ENCODE results near the gene BPIFB3.

Gene BPIFB3

DNA sequence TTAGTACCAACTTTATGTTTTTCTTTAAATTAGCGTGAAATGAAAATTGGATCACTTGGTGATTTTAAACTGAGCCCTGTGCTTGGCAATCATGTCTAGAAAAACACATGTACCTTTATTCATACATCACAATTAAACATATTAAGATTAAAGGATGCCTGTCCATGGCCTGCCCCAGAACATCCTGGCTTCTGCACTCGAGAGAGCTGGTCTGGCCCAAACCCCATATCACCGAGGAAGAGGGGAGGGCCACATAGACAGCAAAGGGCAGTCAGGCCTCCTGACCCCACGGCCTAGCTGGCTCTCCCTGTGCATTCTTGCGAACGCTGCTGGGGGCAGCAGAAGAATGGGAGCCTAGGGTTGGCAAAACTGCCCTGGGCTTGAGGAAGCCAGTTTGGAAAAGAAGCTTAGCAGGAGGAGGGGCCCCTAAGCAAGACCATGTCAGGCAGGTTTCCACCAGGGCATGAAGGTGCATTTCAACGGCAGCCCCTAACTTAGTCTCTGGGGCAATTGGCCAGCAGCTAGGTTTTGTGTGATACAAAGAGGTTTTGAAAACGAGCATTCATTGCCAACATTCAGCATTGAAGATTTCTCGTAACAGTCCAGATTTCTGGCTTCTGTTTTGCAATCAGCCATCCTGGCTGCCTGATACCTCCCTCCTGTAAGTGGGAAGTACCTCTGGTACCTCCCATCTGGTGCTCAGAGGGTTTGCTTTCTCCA, 8.6 kb downstream of the BPIFB3 start:
- H3K27me3 ChIP-seq (ENCODE audit: insufficient read depth, low read length), result no peaks in the 10 kb centered on the region
- no peaks in the 10 kb centered on the region for H3K4me1 ChIP-seq (ENCODE audit: insufficient read depth, low read length)
- no peak overlapping the region for H3K4me3 ChIP-seq (ENCODE audit: low read length)
- no peak overlapping the region for H3K27ac ChIP-seq (ENCODE audit: low read length)
- H3K9me3 ChIP-seq (ENCODE audit: insufficient read depth, low read depth, low read length), result no peaks in the 10 kb centered on the region
- H3K36me3 ChIP-seq (ENCODE audit: insufficient read depth, low read depth, low read length), result no peaks in the 10 kb centered on the region
- H3K9ac ChIP-seq (ENCODE audit: low read depth, low read length), result no peak overlapping the region; the same call in 1 of the 2 replicates

DNA sequence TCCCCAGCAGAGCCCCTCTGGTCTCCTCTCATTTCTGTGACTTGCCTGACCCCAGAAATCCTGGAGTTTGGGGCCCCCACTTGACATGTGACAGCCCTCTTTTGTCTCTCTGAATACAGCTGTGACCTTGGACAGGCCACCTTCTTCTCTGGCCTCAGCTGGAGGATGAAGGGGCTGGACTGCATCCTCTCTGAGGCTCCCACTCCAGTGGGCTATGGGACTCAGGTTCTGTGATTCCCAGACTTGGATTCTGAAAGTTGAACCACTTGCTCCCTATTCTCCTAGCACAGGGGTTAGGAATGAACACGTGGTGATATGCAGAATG, 9.1 kb downstream of the BPIFB3 start:
- no peak overlapping the region for H3K27ac ChIP-seq (ENCODE audit: low read length)
- H3K4me3 ChIP-seq (ENCODE audit: low read length), result no peak overlapping the region
- H3K36me3 ChIP-seq (ENCODE audit: insufficient read depth, low read depth, low read length), result no peaks in the 10 kb centered on the region
- H3K9ac ChIP-seq (ENCODE audit: low read depth, low read length), result no peak overlapping the region
- no peaks in the 10 kb centered on the region for H3K4me1 ChIP-seq (ENCODE audit: insufficient read depth, low read length)
- H3K27me3 ChIP-seq (ENCODE audit: insufficient read depth, low read length), result no peaks in the 10 kb centered on the region
- no peaks in the 10 kb centered on the region for H3K9me3 ChIP-seq (ENCODE audit: insufficient read depth, low read depth, low read length)

DNA sequence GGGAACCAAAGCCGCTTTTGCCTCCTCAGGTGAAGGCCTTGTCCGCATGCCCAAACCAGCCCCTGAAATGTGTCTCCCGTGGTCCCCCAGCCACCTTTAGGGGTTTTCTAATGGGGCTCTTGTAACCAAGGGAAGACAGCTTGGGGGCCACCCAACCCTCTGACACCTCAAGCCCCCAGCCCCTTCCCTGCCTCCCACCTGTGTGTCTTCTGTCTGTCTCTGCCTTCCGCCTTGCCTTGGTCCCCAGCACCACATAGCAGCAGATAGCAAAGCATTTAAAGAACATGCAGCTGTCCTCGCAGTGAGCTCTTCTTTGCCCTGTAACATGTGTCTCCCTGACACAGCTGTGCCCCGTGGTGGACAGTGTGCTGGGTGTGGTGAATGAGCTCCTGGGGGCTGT, 9.6 kb downstream of the BPIFB3 start:
- Histone ChIP-seq H3K27me3 (ENCODE audit: insufficient read depth, low read length) (no peaks in the 10 kb centered on the region), H3K27ac (ENCODE audit: low read length) (no peak overlapping the region), H3K4me3 (ENCODE audit: low read length) (no peak overlapping the region), H3K9me3 (ENCODE audit: insufficient read depth, low read depth, low read length) (no peaks in the 10 kb centered on the region), H3K4me1 (ENCODE audit: insufficient read depth, low read length) (no peaks in the 10 kb centered on the region), H3K36me3 (ENCODE audit: insufficient read depth, low read depth, low read length) (no peaks in the 10 kb centered on the region), H3K9ac (ENCODE audit: low read depth, low read length) (no peak overlapping the region)

DNA sequence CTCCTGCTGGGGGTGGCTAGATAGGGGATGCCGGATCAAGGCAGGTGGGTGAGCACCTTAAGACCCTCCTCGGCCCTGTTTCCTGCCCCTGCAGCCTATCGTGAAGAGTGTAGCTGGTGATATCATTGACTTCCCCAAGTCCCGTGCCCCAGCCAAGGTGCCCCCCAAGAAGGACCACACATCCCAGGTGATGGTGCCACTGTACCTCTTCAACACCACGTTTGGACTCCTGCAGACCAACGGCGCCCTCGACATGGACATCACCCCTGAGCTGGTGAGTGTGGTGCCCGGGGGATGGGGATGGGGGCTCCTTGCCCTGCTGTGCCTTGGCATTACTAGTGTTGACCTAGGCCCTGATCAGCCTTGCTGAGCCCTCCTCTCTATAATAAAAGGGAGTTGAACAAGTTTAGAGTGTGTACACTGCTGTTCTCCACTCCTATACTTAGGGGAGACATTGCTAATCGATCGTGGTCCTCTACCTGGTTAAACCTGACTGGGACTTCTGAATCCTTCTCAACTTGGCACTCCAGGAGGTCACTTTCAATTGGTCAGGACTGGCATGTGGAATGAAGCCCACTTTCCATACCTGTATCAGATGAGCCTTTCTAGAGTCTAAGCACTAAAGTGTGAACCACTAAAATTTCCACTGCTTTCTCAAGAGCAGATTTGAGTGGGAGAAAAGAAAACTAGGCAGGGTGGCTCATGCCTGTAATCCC, 11.0 kb downstream of the BPIFB3 start:
- Histone ChIP-seq H3K9ac (ENCODE audit: low read depth, low read length) (no peak overlapping the region), H3K27ac (ENCODE audit: low read length) (no peak overlapping the region), H3K36me3 (ENCODE audit: insufficient read depth, low read depth, low read length) (no peaks in the 10 kb centered on the region), H3K4me3 (ENCODE audit: low read length) (no peak overlapping the region), H3K9me3 (ENCODE audit: insufficient read depth, low read depth, low read length) (no peaks in the 10 kb centered on the region), H3K27me3 (ENCODE audit: insufficient read depth, low read length) (no peaks in the 10 kb centered on the region), H3K4me1 (ENCODE audit: insufficient read depth, low read length) (no peaks in the 10 kb centered on the region)

DNA sequence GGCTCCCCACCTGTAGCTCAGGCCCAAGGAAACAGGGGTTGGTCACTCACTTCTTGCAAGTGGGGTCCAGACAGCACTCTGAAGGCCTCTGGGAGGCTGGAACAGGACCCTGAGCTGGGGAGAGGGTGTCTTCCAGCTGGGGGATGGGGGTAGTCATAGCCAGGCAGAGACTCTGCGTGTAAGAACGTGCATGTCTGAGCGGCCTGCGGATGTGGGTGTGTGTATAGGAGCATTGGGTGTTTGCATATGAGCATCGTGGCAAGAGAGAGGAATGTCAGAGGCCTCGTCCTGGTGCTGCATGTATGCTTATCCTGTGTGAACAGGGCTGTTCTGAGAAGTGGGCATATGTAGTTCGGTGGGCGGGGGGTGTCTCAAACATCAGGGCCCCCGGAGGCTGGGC, 12.1 kb downstream of the BPIFB3 start:
- H3K9me3 ChIP-seq (ENCODE audit: insufficient read depth, low read depth, low read length), result no peaks in the 10 kb centered on the region
- H3K4me1 ChIP-seq (ENCODE audit: insufficient read depth, low read length), result no peaks in the 10 kb centered on the region
- H3K9ac ChIP-seq (ENCODE audit: low read depth, low read length), result no peak overlapping the region
- no peaks in the 10 kb centered on the region for H3K36me3 ChIP-seq (ENCODE audit: insufficient read depth, low read depth, low read length)
- H3K4me3 ChIP-seq (ENCODE audit: low read length), result no peak overlapping the region
- H3K27me3 ChIP-seq (ENCODE audit: insufficient read depth, low read length), result no peaks in the 10 kb centered on the region
- no peak overlapping the region for H3K27ac ChIP-seq (ENCODE audit: low read length)

DNA sequence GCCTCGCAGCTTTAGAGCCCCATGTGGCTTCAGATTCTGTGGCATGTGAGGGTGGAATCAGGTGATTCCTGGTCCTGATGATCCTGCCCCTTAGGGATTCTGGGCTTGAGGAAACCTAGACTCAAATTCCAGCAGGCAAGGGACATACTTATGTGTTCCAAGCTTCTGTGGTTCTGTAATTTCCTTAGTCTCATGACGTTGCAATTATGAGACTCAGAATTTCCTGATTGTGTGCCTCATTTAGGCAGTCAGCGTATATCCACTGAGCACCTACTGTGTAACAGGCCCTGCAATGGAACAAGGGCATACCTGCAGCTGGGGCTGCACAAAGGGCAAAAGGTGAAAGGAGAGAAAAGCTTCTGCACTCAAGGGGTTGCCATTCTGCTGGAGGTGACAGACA, 14.1 kb downstream of the BPIFB3 start:
- Histone ChIP-seq H3K4me3 (ENCODE audit: low read length) (no peak overlapping the region), H3K36me3 (ENCODE audit: insufficient read depth, low read depth, low read length) (no peaks in the 10 kb centered on the region), H3K4me1 (ENCODE audit: insufficient read depth, low read length) (no peaks in the 10 kb centered on the region), H3K27me3 (ENCODE audit: insufficient read depth, low read length) (no peaks in the 10 kb centered on the region), H3K9me3 (ENCODE audit: insufficient read depth, low read depth, low read length) (no peaks in the 10 kb centered on the region), H3K27ac (ENCODE audit: low read length) (no peak overlapping the region), H3K9ac (ENCODE audit: low read depth, low read length) (no peak overlapping the region)

DNA sequence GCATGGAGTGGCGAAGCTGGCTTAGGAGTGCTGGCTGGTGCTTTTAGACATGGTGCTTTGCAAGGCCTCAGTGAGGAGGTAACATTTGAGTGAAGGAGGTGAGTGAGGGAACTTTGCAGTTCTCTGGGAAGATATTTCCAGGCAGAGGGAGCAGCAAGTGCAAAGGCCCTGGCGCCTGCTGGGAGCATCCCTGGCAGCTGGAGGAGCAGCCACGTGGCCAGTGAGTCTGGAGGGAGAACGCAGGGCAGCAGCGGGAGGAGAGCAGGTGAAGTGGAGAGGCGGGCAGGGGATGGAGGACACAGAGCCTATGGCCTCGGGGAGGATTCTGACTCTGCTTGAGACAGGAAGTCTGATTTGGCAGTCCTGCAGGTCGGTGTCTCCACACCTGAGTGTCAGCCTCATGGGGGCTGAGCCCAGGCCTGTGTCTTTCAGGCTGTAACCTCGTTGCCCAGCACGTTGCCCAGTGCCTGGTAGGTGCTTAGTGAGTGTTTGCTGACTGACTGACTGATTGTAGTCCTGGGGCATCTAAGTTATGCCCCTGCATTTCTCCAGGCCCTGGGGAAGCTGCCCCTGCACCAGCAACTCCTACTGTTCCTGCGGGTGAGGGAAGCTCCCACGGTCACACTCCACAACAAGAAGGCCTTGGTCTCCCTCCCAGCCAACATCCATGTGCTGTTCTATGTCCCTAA, 14.7 kb downstream of the BPIFB3 start:
- no peak overlapping the region for H3K27ac ChIP-seq (ENCODE audit: low read length)
- H3K4me3 ChIP-seq (ENCODE audit: low read length), result no peak overlapping the region
- no peak overlapping the region for H3K9ac ChIP-seq (ENCODE audit: low read depth, low read length)
- H3K4me1 ChIP-seq (ENCODE audit: insufficient read depth, low read length), result no peaks in the 10 kb centered on the region
- H3K9me3 ChIP-seq (ENCODE audit: insufficient read depth, low read depth, low read length), result no peaks in the 10 kb centered on the region
- no peaks in the 10 kb centered on the region for H3K27me3 ChIP-seq (ENCODE audit: insufficient read depth, low read length)
- no peaks in the 10 kb centered on the region for H3K36me3 ChIP-seq (ENCODE audit: insufficient read depth, low read depth, low read length)

DNA sequence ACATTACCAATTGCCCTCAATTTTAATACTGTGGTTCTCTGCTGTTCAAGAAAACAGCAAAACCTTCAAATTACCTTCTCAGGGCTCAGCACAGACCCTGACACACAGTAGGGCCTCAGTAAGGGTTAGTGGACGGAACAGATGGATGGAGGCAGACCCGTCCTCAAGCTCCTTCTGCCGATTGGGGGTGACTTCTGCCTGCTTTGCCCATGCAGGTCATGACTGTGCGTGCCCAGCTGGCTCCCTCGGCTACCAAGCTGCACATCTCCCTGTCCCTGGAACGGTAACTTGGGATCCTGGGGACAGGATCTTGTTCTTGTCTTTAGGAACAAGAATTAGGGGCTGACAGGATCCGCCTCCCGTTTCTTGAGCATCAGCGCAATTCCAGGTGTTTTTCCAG, 16.0 kb downstream of the BPIFB3 start:
- Histone ChIP-seq H3K27me3 (ENCODE audit: insufficient read depth, low read length) (no peaks in the 10 kb centered on the region), H3K27ac (ENCODE audit: low read length) (no peak overlapping the region), H3K9ac (ENCODE audit: low read depth, low read length) (no peak overlapping the region), H3K4me3 (ENCODE audit: low read length) (no peak overlapping the region), H3K4me1 (ENCODE audit: insufficient read depth, low read length) (no peaks in the 10 kb centered on the region), H3K9me3 (ENCODE audit: insufficient read depth, low read depth, low read length) (no peaks in the 10 kb centered on the region), H3K36me3 (ENCODE audit: insufficient read depth, low read depth, low read length) (no peaks in the 10 kb centered on the region)

DNA sequence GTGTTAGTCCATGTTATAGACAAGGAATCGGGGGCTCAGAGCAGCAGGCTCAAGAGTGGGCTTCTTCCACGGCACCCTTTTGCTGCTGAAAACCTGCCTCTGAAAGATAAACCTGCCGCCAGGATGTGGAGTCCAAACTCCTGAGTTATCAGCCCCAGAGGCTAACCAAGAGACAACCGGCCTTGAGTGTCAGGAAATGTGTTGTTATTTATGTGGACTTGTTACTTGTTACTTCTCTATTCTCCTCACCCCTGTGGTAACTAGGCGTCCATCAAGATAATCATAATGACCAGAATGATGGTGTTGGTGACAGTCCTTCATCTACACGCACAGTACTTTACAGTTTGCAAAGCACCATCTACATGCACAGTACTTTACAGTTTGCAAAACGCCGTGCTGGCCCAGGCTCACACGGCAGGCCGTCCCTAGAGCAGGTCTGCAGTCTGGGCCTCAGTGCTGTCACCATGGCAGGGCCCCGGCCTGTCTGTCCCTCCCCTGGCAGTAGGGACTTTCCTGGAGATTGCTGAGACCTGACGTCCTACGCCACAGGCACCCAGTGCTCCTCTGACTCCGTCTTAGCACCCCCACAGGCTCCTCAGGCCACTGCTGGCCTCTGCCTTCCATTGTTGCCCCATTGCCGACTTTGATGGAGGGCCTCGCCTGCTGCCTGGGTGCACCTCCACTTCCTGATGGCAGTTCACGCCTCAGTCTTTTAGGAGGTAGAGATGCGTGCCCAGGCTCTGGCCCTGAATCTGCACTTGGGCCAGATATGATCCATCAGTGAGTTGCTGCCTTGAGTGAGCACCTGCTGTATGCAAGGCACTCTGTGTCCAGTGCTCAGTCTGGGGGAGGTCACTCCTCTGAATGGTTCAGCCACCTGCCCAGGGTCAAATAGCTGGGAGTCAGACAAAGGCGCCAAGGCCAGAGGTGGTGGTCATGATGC, 16.7 kb downstream of the BPIFB3 start:
- Histone ChIP-seq H3K36me3 (ENCODE audit: insufficient read depth, low read depth, low read length) (no peaks in the 10 kb centered on the region), H3K4me3 (ENCODE audit: low read length) (no peak overlapping the region), H3K27ac (ENCODE audit: low read length) (no peak overlapping the region), H3K9ac (ENCODE audit: low read depth, low read length) (no peak overlapping the region), H3K4me1 (ENCODE audit: insufficient read depth, low read length) (no peaks in the 10 kb centered on the region), H3K9me3 (ENCODE audit: insufficient read depth, low read depth, low read length) (no peaks in the 10 kb centered on the region), H3K27me3 (ENCODE audit: insufficient read depth, low read length) (no peaks in the 10 kb centered on the region)

DNA sequence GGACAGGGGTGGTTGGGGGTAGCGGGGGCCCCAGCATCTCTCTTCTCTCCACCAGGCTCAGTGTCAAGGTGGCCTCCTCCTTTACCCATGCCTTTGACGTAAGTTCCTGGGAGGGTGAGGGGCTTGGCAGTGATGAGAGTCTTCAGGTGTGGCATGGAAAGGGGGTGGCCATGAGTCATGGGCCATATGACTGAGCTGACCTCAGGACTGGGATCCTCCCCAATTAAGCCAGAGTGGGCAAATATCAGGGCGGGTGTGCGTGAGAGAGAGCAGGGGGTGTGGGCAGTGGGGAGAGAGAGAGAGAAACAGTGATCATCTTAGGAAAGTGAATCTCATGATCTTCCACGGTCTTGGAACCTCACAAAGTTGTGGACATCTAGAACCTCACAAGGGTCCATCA, 17.5 kb downstream of the BPIFB3 start:
- Histone ChIP-seq H3K4me3 (ENCODE audit: low read length) (no peak overlapping the region), H3K4me1 (ENCODE audit: insufficient read depth, low read length) (no peaks in the 10 kb centered on the region), H3K9ac (ENCODE audit: low read depth, low read length) (no peak overlapping the region), H3K27ac (ENCODE audit: low read length) (no peak overlapping the region), H3K27me3 (ENCODE audit: insufficient read depth, low read length) (no peaks in the 10 kb centered on the region), H3K36me3 (ENCODE audit: insufficient read depth, low read depth, low read length) (no peaks in the 10 kb centered on the region), H3K9me3 (ENCODE audit: insufficient read depth, low read depth, low read length) (no peaks in the 10 kb centered on the region)

DNA sequence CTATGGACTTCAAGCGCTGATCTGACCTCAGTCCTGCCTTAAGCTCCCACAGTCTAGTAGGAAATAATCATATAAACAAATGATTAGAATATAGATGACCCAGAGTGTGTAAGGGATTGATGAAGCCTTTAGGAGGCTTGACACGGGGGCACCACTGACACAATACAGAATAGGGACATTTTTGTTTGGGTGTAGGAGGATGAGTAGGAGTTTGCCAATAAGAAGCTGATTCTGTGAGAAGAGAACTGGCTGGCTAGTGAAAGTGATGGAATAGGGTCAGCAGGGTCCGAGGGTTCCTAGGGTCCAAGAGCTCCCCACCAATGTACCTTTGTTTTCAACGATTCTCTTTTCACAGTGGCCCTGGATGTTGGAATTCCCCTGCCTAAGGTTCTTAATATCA, 18.7 kb downstream of the BPIFB3 start:
- Histone ChIP-seq H3K36me3 (ENCODE audit: insufficient read depth, low read depth, low read length) (no peaks in the 10 kb centered on the region), H3K27ac (ENCODE audit: low read length) (no peak overlapping the region), H3K4me3 (ENCODE audit: low read length) (no peak overlapping the region), H3K4me1 (ENCODE audit: insufficient read depth, low read length) (no peaks in the 10 kb centered on the region), H3K9me3 (ENCODE audit: insufficient read depth, low read depth, low read length) (no peaks in the 10 kb centered on the region), H3K27me3 (ENCODE audit: insufficient read depth, low read length) (no peaks in the 10 kb centered on the region), H3K9ac (ENCODE audit: low read depth, low read length) (no peak overlapping the region)
